GM10266 (cell line): ENCODE measurements around the gene KASH5.

Source experiments
- DNase-seq: peaks from one replicate; pipeline ENCODE4 v3.0.0; 2012; ENCODE audit errors: extremely low spot score
- CTCF ChIP-seq: IDR thresholded peaks from 2 replicates; pipeline ENCODE4 v1.5.1; 2012; ENCODE audit warnings: mild to moderate bottlenecking, low read depth; ENCODE audit not compliant: control insufficient read depth, insufficient read depth; ENCODE audit errors: missing control alignments

KASH5 gene

GRCh38 chr19:49463960-49464740, 76.1 kb downstream of the KASH5 start:
- no peak for TF ChIP-seq CTCF
- DNase-seq = no peak

- DNase-seq = no peak
- TF ChIP-seq CTCF = no peak
Measured at GRCh38 chr19:49465371-49465770, 77.3 kb downstream of the KASH5 start.
